HL-60 (cell line): ENCODE data around the gene AMTN.

Experiments
- DNase-seq, 2 experiments: peaks; one replicate each; pipeline ENCODE4 v3.0.0-alpha.2; 2010 to 2020; ENCODE audit warnings: low read depth in 1 of 2, low spot score in 1 of 2
- H3K27ac ChIP-seq: fragments of 250-450 bp; sonication (Bioruptor Pico); replicated peaks from 2 replicates; pipeline ENCODE4 v1.5.1; 2020; ENCODE audit warnings: mild to moderate bottlenecking, moderate library complexity
- H3K27me3 ChIP-seq: fragments of 250-450 bp; sonication (Bioruptor Pico); 2 replicates; pipeline ENCODE4 v1.5.1; 2021; ENCODE audit warnings: mild to moderate bottlenecking, moderate library complexity; ENCODE audit not compliant: insufficient read depth, poor library complexity, severe bottlenecking
- H3K4me3 ChIP-seq: replicated peaks from 2 replicates; pipeline ENCODE4 v1.5.1; 2011; ENCODE audit warnings: mild to moderate bottlenecking, control low read depth, low read length; ENCODE audit not compliant: insufficient read depth
- GABPA ChIP-seq: IDR thresholded peaks from 2 replicates; pipeline ENCODE4 v1.6.1; 2012; ENCODE audit warnings: low read depth
- POLR2AphosphoS5 ChIP-seq: IDR thresholded peaks from 2 replicates; pipeline ENCODE4 v1.6.1; 2012; ENCODE audit warnings: low read depth
- SPI1 ChIP-seq: IDR thresholded peaks from 2 replicates; pipeline ENCODE4 v1.6.1; 2012; ENCODE audit warnings: low read depth, mild to moderate bottlenecking, borderline replicate concordance
- TF ChIP-seq, protein P1 (sequence below): IDR thresholded peaks from one replicate; pipeline ENCODE4 v1.5.1; 2011; ENCODE audit warnings: low read length, control low read depth, inconsistent platforms; ENCODE audit not compliant: insufficient read depth
- TF ChIP-seq, protein P2 (sequence below): IDR thresholded peaks from 2 replicates; pipeline ENCODE4 v1.6.1; 2012; ENCODE audit warnings: low read depth; ENCODE audit not compliant: insufficient replicate concordance

AMTN gene

DNA sequence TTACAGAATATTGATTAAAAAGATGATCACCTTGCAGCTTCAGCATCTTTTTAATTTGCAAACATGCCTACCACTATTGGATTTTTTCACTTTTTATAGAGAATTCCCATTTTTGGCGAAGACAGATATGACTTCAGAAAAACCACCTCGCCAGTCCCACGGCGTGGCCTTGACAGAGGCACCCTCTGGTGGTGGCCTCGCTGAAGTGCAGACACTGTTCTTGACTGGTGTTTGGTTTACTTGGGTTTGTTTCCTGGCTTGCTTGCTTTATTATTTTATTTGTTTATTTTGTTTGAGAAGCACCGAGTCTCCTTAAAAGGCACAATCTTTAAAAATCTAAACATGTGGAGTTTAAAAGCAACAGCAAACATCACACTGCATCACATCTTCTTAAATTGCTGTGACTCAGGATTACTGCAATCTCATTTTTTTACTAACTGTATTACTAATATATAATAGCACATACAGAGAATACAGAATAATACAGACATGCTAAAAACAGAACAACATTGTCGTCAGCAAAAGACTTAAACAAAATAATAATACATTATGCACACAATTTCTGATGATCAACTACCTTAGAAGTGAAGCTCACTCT, 13.1 kb upstream of the AMTN start:
- DNase-seq, result peak in 1 of 2 experiments; percentile 21
- TF ChIP-seq, protein P1, sequence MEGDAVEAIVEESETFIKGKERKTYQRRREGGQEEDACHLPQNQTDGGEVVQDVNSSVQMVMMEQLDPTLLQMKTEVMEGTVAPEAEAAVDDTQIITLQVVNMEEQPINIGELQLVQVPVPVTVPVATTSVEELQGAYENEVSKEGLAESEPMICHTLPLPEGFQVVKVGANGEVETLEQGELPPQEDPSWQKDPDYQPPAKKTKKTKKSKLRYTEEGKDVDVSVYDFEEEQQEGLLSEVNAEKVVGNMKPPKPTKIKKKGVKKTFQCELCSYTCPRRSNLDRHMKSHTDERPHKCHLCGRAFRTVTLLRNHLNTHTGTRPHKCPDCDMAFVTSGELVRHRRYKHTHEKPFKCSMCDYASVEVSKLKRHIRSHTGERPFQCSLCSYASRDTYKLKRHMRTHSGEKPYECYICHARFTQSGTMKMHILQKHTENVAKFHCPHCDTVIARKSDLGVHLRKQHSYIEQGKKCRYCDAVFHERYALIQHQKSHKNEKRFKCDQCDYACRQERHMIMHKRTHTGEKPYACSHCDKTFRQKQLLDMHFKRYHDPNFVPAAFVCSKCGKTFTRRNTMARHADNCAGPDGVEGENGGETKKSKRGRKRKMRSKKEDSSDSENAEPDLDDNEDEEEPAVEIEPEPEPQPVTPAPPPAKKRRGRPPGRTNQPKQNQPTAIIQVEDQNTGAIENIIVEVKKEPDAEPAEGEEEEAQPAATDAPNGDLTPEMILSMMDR, result peak; percentile 78
- TF ChIP-seq, protein P2, sequence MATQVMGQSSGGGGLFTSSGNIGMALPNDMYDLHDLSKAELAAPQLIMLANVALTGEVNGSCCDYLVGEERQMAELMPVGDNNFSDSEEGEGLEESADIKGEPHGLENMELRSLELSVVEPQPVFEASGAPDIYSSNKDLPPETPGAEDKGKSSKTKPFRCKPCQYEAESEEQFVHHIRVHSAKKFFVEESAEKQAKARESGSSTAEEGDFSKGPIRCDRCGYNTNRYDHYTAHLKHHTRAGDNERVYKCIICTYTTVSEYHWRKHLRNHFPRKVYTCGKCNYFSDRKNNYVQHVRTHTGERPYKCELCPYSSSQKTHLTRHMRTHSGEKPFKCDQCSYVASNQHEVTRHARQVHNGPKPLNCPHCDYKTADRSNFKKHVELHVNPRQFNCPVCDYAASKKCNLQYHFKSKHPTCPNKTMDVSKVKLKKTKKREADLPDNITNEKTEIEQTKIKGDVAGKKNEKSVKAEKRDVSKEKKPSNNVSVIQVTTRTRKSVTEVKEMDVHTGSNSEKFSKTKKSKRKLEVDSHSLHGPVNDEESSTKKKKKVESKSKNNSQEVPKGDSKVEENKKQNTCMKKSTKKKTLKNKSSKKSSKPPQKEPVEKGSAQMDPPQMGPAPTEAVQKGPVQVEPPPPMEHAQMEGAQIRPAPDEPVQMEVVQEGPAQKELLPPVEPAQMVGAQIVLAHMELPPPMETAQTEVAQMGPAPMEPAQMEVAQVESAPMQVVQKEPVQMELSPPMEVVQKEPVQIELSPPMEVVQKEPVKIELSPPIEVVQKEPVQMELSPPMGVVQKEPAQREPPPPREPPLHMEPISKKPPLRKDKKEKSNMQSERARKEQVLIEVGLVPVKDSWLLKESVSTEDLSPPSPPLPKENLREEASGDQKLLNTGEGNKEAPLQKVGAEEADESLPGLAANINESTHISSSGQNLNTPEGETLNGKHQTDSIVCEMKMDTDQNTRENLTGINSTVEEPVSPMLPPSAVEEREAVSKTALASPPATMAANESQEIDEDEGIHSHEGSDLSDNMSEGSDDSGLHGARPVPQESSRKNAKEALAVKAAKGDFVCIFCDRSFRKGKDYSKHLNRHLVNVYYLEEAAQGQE, result no peak
- TF ChIP-seq SPI1, result no peak
- no peak for TF ChIP-seq POLR2AphosphoS5
- TF ChIP-seq GABPA, result no peak
- H3K4me3 ChIP-seq, result no peak overlapping the region

DNA sequence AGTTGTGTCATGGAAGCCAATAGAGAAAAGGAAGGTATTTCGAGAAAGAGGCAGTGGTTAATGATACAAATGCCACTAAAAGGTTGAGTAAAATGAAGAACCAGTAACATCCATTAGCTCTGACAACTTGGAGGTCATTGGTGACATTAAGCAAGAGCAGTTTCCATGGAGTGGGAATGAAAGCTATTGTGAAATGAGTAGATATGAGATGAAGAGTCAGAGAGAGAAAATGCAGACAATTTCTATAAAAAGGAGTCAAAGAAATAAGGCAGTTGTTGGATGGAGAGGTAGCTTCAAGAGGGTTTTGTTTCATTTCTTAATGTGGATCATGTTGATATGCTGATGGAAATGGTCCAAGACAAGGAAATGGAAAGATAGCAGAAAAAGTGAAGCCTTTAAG, 9.6 kb upstream of the AMTN start:
- no peak overlapping the region for H3K27ac ChIP-seq
- no peak overlapping the region for H3K4me3 ChIP-seq
- no peaks in the 10 kb centered on the region for H3K27me3 ChIP-seq
- TF ChIP-seq, protein P2, result no peak
- no peak for TF ChIP-seq SPI1
- TF ChIP-seq, protein P1, result no peak
- TF ChIP-seq GABPA, result no peak
- no peak for TF ChIP-seq POLR2AphosphoS5
- DNase-seq, result no peak

More for the DNA sequence above, 13.1 kb upstream of the AMTN start:
- Histone ChIP-seq H3K27me3 (no peaks in the 10 kb centered on the region), H3K27ac (no peak overlapping the region)

DNA sequence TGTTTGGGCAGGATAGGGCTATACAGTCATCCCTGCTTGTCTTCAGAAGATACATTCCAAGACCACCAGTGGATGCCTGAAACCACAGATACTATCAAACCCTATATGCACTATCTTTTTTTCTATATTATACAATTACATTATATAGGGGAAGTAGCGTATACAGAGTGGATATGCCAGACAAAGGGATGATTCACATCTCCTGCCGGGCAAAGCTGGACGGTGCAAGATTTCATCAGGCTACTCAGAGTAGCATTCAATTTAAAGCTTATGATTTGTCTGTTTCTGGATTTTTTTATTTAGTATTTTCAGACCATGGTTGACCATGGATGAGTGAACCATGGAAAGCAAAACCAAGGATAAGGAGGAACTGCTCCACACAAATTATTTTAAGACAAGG, 7.0 kb upstream of the AMTN start:
- no peak overlapping the region for H3K4me3 ChIP-seq
- H3K27ac ChIP-seq, result no peak overlapping the region
- H3K27me3 ChIP-seq, result no peaks in the 10 kb centered on the region
- TF ChIP-seq, protein P1, result no peak
- TF ChIP-seq SPI1 (no peak), POLR2AphosphoS5 (no peak), GABPA (no peak)
- TF ChIP-seq, protein P2, result no peak
- DNase-seq, result no peak
